Ovary (tissue), 9 donors: ENCODE data around the gene SMAD4. TPM values are rescaled to one million over a fixed set of nuclear protein-coding genes. Genes with fewer than 3 reads are reported as not detected.
A peak's percentile ranks its signal among the peaks of the same experiment; 100 is the strongest.

Experiments used
- DNase-seq, 5 donors: peaks; one replicate each; pipeline ENCODE4 v3.0.0-alpha.2; 2019 to 2020
- H3K27ac ChIP-seq, 2 donors: fragments of 200-600 bp; one replicate each; pipeline versions ENCODE4 v1.5.1 to v1.8.0; 2019 to 2022
- H3K27me3 ChIP-seq: fragments of 200-600 bp; one replicate; pipeline ENCODE4 v1.8.0; 2022
- H3K36me3 ChIP-seq: fragments of 200-600 bp; sonication (generic); one replicate; pipeline ENCODE4 v1.5.1; 2019
- H3K4me1 ChIP-seq: one replicate; pipeline ENCODE4 v1.8.1; 2013; ENCODE audit warnings: mild to moderate bottlenecking, moderate library complexity; ENCODE audit not compliant: insufficient read depth
- H3K4me3 ChIP-seq: fragments of 200-600 bp; sonication (generic); one replicate; pipeline ENCODE4 v1.5.1; 2017
- H3K9me3 ChIP-seq, 2 donors: fragments of 200-600 bp in 1 of 2; sonication (generic) in 1 of 2; one replicate each; pipeline versions ENCODE4 v1.5.1 to v1.8.1; 2013 to 2019; ENCODE audit warnings: mild to moderate bottlenecking in 1 of 2, moderate library complexity in 1 of 2
- EP300 ChIP-seq: sonication (generic); formaldehyde crosslinking; IDR thresholded peaks from one replicate; pipeline ENCODE4 v1.6.1; 2017; ENCODE audit warnings: antibody characterized with exemption
- POLR2A ChIP-seq: fragments of 450-650 bp; IDR thresholded peaks from one replicate; pipeline ENCODE4 v1.6.1; 2017; ENCODE audit warnings: antibody characterized with exemption, mild to moderate bottlenecking, moderate library complexity
- WGBS, 3 donors: extraction: QIAGEN DNeasy Blood & Tissue Kit in 1 of 3; methylation state at CpG; one replicate each; pipeline versions ENCODE4 v1.1.5 to v1.1.7; 2013 to 2017; 5-methylcytosine and 5-hydroxymethylcytosine counted together
- intact Hi-C, 4 donors: fragments of 100-400 bp; cut with DNase I; formaldehyde crosslinking; loops; one replicate each; pipeline versions ENCODE4 v1.11.0 to v1.15.1; 2022 to 2023
- polyA plus RNA-seq, 2 donors: library from polyadenylated mRNA; stranded (reverse); fragments of 200-250 nt in 1 of 2; fragments of 350-450 nt in 1 of 2; fragmentation: Illumina TruSeq in 1 of 2; extraction: RNeasy Lipid Tissue Mini Kit (QIAGEN cat#74804) in 1 of 2; gene quantifications; one replicate each; pipeline ENCODE4 v1.2.3, GENCODE V29; 2013 to 2014
- total RNA-seq, 7 donors: library from RNA; depleted of rRNA in 2 of 7; stranded (reverse); fragments of >200 nt in 2 of 7; fragmentation: NEBNext Ultra II Directional in 3 of 7; extraction: Animal tissue kit (Norgen Biotek cat#: 25700) in 3 of 7; gene quantifications; one replicate each; pipeline versions ENCODE4 v1.1.0 to v1.2.4, GENCODE V29; 2016 to 2023
- TF ChIP-seq, protein P1 (sequence below), 3 donors: fragments of 450-650 bp in 2 of 3; fragments of 200-600 bp in 1 of 3; IDR thresholded peaks; one replicate each; pipeline versions ENCODE4 v1.5.1 to v1.8.0; 2016 to 2022; ENCODE audit warnings: antibody characterized with exemption in 3 of 3, mild to moderate bottlenecking in 1 of 3
- donor health status: DM: no; HTN: no; CAD: no; lungs with moderate emphysema.
- donor health status: DM: no; HTN: no; CAD: no.
- donor health status: Bipolar disorder and iron deficiency.
- donor health status: DM: yes; HTN: yes; CAD: no.
- donor health status: DM: no; HTN: no; CAD: no.
- donor health status: DM: yes; HTN: yes; CAD: no.

The SMAD4 gene
- total and polyA plus RNA-seq, 9 donors = 38.5 to 159 (median 125) TPM

GRCh38 chr18:51044928-51045585 lies 15.0 kb downstream of the SMAD4 start:
- Histone ChIP-seq H3K27ac (no peak overlapping the region), H3K4me3 (no peak overlapping the region), H3K27me3 (no peaks in the 10 kb centered on the region), H3K4me1 (peaks cover 13% of the 10 kb centered on the region), H3K36me3 (no peaks in the 10 kb centered on the region), H3K9me3 (no peaks in the 10 kb centered on the region)
- no peak for DNase-seq
- WGBS, 3 donors = 5 to 7% (median 5%) methylated on average over 2 of the region's 2 CpGs
- TF ChIP-seq POLR2A = no peak
- TF ChIP-seq, protein P1, sequence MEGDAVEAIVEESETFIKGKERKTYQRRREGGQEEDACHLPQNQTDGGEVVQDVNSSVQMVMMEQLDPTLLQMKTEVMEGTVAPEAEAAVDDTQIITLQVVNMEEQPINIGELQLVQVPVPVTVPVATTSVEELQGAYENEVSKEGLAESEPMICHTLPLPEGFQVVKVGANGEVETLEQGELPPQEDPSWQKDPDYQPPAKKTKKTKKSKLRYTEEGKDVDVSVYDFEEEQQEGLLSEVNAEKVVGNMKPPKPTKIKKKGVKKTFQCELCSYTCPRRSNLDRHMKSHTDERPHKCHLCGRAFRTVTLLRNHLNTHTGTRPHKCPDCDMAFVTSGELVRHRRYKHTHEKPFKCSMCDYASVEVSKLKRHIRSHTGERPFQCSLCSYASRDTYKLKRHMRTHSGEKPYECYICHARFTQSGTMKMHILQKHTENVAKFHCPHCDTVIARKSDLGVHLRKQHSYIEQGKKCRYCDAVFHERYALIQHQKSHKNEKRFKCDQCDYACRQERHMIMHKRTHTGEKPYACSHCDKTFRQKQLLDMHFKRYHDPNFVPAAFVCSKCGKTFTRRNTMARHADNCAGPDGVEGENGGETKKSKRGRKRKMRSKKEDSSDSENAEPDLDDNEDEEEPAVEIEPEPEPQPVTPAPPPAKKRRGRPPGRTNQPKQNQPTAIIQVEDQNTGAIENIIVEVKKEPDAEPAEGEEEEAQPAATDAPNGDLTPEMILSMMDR (IDR thresholded peaks at IDR 0.05) = no peak
- TF ChIP-seq EP300 = no peak
- intact Hi-C loops = no loop called here

DNA sequence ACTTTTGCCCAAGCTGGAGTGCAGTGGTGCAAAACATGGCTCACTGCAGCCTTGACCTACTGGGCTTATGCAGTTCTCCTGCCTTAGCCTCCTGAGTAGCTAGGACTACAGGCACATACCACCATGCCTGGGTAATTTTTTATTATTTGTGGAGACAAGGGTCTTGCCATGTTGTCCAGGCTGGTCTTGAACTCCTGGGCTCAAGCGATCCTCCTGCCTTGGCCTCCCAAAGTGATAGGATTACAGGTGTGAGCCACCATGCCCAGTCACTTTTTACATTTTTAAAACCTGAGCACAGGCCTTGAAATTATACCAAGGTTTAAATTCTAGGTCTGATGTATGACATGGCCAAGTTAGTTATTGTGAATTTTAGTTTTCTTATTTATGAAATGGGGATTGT lies 18.2 kb downstream of the SMAD4 start:
- Histone ChIP-seq H3K36me3 (no peaks in the 10 kb centered on the region), H3K27me3 (no peaks in the 10 kb centered on the region), H3K9me3 (no peaks in the 10 kb centered on the region), H3K4me1 (peaks cover 4% of the 10 kb centered on the region), H3K27ac (no peak overlapping the region), H3K4me3 (no peak overlapping the region)
- DNase-seq = no peak
- TF ChIP-seq, protein P1 (IDR thresholded peaks at IDR 0.05) = no peak
- TF ChIP-seq EP300 = no peak
- TF ChIP-seq POLR2A = no peak
- intact Hi-C loops = no loop called here
- 98 to 100% (median 100%) methylated on average over 1 of the region's 1 CpG for WGBS, 3 donors

GRCh38 chr18:51049137-51049536 lies 19.1 kb downstream of the SMAD4 start:
- Histone ChIP-seq H3K4me1 (peaks cover 3% of the 10 kb centered on the region), H3K36me3 (no peaks in the 10 kb centered on the region), H3K27ac (no peak overlapping the region), H3K4me3 (no peak overlapping the region), H3K9me3 (no peaks in the 10 kb centered on the region), H3K27me3 (no peaks in the 10 kb centered on the region)
- no peak for DNase-seq
- no peak for TF ChIP-seq EP300
- 90 to 95% (median 91%) methylated on average over 2 of the region's 2 CpGs for WGBS, 3 donors
- intact Hi-C loops = no loop called here

DNA sequence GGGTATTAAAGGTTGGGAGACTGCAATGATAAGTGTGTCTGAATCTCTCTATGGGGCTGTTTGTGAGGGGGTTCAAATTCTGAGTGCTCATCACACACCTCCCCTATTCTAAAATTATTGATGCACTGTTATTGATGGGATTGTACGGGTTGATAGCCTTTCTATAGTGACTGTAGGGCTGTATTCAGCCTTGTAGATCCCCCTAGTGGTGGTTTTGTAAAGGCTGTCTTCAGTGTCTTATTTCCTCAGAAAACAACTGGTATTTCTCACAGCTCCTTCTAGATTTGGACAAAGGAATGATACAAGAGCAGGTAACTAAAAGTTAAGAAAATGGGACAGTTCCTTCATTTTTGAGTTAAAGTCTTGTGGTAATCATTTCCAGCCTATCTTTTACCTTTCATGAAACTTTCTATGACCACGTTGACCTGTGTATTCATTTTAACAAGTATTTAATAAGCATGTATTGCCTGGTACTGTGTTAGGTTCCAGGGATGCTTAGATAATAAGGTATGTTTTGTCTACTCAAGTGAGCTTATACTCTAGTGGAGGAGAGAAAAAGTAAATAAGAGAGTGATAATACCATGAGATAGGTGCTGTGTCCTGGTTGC lies 21.2 kb downstream of the SMAD4 start:
- no peak overlapping the region for H3K4me3 ChIP-seq
- H3K9me3 ChIP-seq = no peaks in the 10 kb centered on the region
- no peak overlapping the region for H3K27ac ChIP-seq
- H3K27me3 ChIP-seq = no peaks in the 10 kb centered on the region
- WGBS, 3 donors = 36 to 37% (median 36%) methylated on average over 2 of the region's 2 CpGs
- no peaks in the 10 kb centered on the region for H3K4me1 ChIP-seq
- H3K36me3 ChIP-seq = no peaks in the 10 kb centered on the region
- TF ChIP-seq, protein P1 (IDR thresholded peaks at IDR 0.05) = peak; percentile 20 to 43 (median 38)
- TF ChIP-seq EP300 = no peak
- no peak for TF ChIP-seq POLR2A
- intact Hi-C loops = no loop called here
- DNase-seq = no peak

GRCh38 chr18:51053814-51054213 lies 23.8 kb downstream of the SMAD4 start:
- Histone ChIP-seq H3K9me3 (no peaks in the 10 kb centered on the region), H3K4me3 (no peak overlapping the region), H3K4me1 (no peaks in the 10 kb centered on the region), H3K27ac (no peak overlapping the region), H3K36me3 (no peaks in the 10 kb centered on the region), H3K27me3 (no peaks in the 10 kb centered on the region)
- TF ChIP-seq, protein P1 (IDR thresholded peaks at IDR 0.05) = no peak
- no peak for TF ChIP-seq POLR2A
- TF ChIP-seq EP300 = no peak
- DNase-seq = no peak
- intact Hi-C loops = no loop called here
